H9 (cell line): ENCODE results near the gene SPRYD4. TPM values are rescaled to one million over a fixed set of nuclear protein-coding genes. Genes with fewer than 3 reads are reported as not detected.

ENCODE experiments used
- DNase-seq: peaks from one replicate; pipeline ENCODE4 v3.0.0-alpha.2; 2017
- H2AFZ ChIP-seq: one replicate; pipeline ENCODE4 v1.6.1; 2013; ENCODE audit warnings: mild to moderate bottlenecking, low read length, control low read depth, moderate library complexity
- H2AK5ac ChIP-seq: 2 replicates; pipeline ENCODE4 v1.6.1; 2013; ENCODE audit warnings: low read length, control low read depth, mixed read lengths; ENCODE audit not compliant: insufficient read length
- H2BK120ac ChIP-seq: one replicate; pipeline ENCODE4 v1.6.1; 2013; ENCODE audit warnings: low read depth, mild to moderate bottlenecking, low read length, control low read depth, inconsistent platforms; ENCODE audit not compliant: poor library complexity, severe bottlenecking
- H2BK12ac ChIP-seq: 2 replicates; pipeline ENCODE4 v1.6.1; 2013; ENCODE audit warnings: low read length, control low read depth, mixed read lengths, low read depth; ENCODE audit not compliant: insufficient read length
- H2BK15ac ChIP-seq: 2 replicates; pipeline ENCODE4 v1.6.1; 2013; ENCODE audit warnings: low read depth, low read length, control low read depth
- H2BK20ac ChIP-seq: one replicate; pipeline ENCODE4 v1.6.1; 2013; ENCODE audit warnings: low read depth, mild to moderate bottlenecking, low read length, control low read depth, inconsistent platforms; ENCODE audit not compliant: poor library complexity, severe bottlenecking
- H2BK5ac ChIP-seq: 2 replicates; pipeline ENCODE4 v1.6.1; 2013; ENCODE audit warnings: low read length, control low read depth, mixed read lengths; ENCODE audit not compliant: insufficient read length
- H3K14ac ChIP-seq: 2 replicates; pipeline ENCODE4 v1.6.1; 2013; ENCODE audit warnings: low read length, control low read depth; ENCODE audit not compliant: insufficient read depth
- H3K18ac ChIP-seq: 2 replicates; pipeline ENCODE4 v1.6.1; 2013; ENCODE audit warnings: low read depth, mild to moderate bottlenecking, mixed read lengths, low read length, control low read depth; ENCODE audit not compliant: insufficient read length
- H3K23ac ChIP-seq: 2 replicates; pipeline ENCODE4 v1.6.1; 2013; ENCODE audit warnings: low read length, control low read depth, mixed read lengths, low read depth; ENCODE audit not compliant: insufficient read length
- H3K23me2 ChIP-seq: 2 replicates; pipeline ENCODE4 v1.6.1; 2013; ENCODE audit warnings: low read depth, mild to moderate bottlenecking, mixed read lengths, low read length, control low read depth; ENCODE audit not compliant: insufficient read length, poor library complexity, severe bottlenecking
- H3K27ac ChIP-seq: 2 replicates; pipeline ENCODE4 v1.5.1; 2013; ENCODE audit warnings: low read length, control low read depth, mixed read lengths, low read depth; ENCODE audit not compliant: insufficient read length
- H3K27me3 ChIP-seq: 2 replicates; pipeline ENCODE4 v1.6.1; 2013; ENCODE audit warnings: low read length, control low read depth, inconsistent platforms; ENCODE audit not compliant: insufficient read depth
- H3K4ac ChIP-seq: 2 replicates; pipeline ENCODE4 v1.6.1; 2013; ENCODE audit warnings: low read depth, mild to moderate bottlenecking, control low read depth, inconsistent platforms, low read length, moderate library complexity
- H3K4me1 ChIP-seq: 2 replicates; pipeline ENCODE4 v1.6.1; 2013; ENCODE audit warnings: low read length, control low read depth, inconsistent platforms; ENCODE audit not compliant: insufficient read depth
- H3K4me2 ChIP-seq: 2 replicates; pipeline ENCODE4 v1.6.1; 2013; ENCODE audit warnings: low read length, control low read depth, mixed read lengths; ENCODE audit not compliant: insufficient read length, insufficient read depth
- H3K56ac ChIP-seq: 2 replicates; pipeline ENCODE4 v1.6.1; 2013; ENCODE audit warnings: low read depth, mild to moderate bottlenecking, mixed read lengths, low read length, control low read depth; ENCODE audit not compliant: insufficient read length
- H3K79me1 ChIP-seq: 2 replicates; pipeline ENCODE4 v1.6.1; 2013; ENCODE audit warnings: low read depth, mild to moderate bottlenecking, moderate library complexity, low read length, control low read depth, inconsistent platforms; ENCODE audit not compliant: insufficient read depth, poor library complexity, severe bottlenecking
- H3K79me2 ChIP-seq: 2 replicates; pipeline ENCODE4 v1.6.1; 2013; ENCODE audit warnings: low read length, control low read depth, inconsistent platforms; ENCODE audit not compliant: insufficient read depth
- H3K9ac ChIP-seq: 2 replicates; pipeline ENCODE4 v1.6.1; 2013; ENCODE audit warnings: low read length, control low read depth, mixed read lengths; ENCODE audit not compliant: insufficient read length; ENCODE audit errors: extremely low read depth
- H3K9me3 ChIP-seq: one replicate; pipeline ENCODE4 v1.6.1; 2013; ENCODE audit warnings: low read depth, low read length, inconsistent platforms; ENCODE audit not compliant: control insufficient read depth
- H3T11ph ChIP-seq: one replicate; pipeline ENCODE4 v1.6.1; 2013; ENCODE audit warnings: mild to moderate bottlenecking, low read length, control low read depth, inconsistent platforms
- H4K20me1 ChIP-seq: one replicate; pipeline ENCODE4 v1.6.1; 2013; ENCODE audit not compliant: control insufficient read depth, insufficient read length, insufficient read depth
- H4K5ac ChIP-seq: 2 replicates; pipeline ENCODE4 v1.6.1; 2013; ENCODE audit warnings: low read depth, mild to moderate bottlenecking, mixed read lengths, low read length, control low read depth; ENCODE audit not compliant: insufficient read length
- H4K8ac ChIP-seq: replicated peaks from 2 replicates; pipeline ENCODE4 v1.6.1; 2013; ENCODE audit warnings: low read length, control low read depth, mixed read lengths, low read depth; ENCODE audit not compliant: insufficient read length
- H4K91ac ChIP-seq: 2 replicates; pipeline ENCODE4 v1.6.1; 2013; ENCODE audit warnings: low read depth, mild to moderate bottlenecking, moderate library complexity, mixed read lengths, low read length, control low read depth; ENCODE audit not compliant: insufficient read length
- H3K27ac Mint-ChIP-seq, 3 experiments: 2 replicates in 2 of 3; 3 replicates in 1 of 3; pipeline ENCODE4 v1.8.0; 2020 to 2021; ENCODE audit warnings: mixed read lengths in 3 of 3, mild to moderate bottlenecking in 1 of 3, moderate library complexity in 1 of 3
- H3K27me3 Mint-ChIP-seq: 2 replicates; pipeline ENCODE4 v1.8.0; 2021; ENCODE audit warnings: low read depth, mild to moderate bottlenecking, moderate library complexity, mixed read lengths
- H3K36me3 Mint-ChIP-seq, 3 experiments: 2 replicates in 2 of 3; 3 replicates in 1 of 3; pipeline ENCODE4 v1.8.0; 2020 to 2021; ENCODE audit warnings: low read depth in 3 of 3, mixed read lengths in 3 of 3; ENCODE audit not compliant: insufficient read depth in 1 of 3
- H3K4me1 Mint-ChIP-seq, 2 experiments: 2 replicates each; pipeline ENCODE4 v1.8.0; 2020; ENCODE audit warnings: mixed read lengths in 2 of 2
- H3K4me3 Mint-ChIP-seq, 2 experiments: 2 replicates in 1 of 2; 3 replicates in 1 of 2; pipeline ENCODE4 v1.8.0; 2020 to 2021; ENCODE audit warnings: mild to moderate bottlenecking in 2 of 2, mixed read lengths in 2 of 2, moderate library complexity in 1 of 2
- H3K9me3 Mint-ChIP-seq, 2 experiments: 2 replicates in 1 of 2; 3 replicates in 1 of 2; pipeline ENCODE4 v1.8.0; 2020; ENCODE audit warnings: mild to moderate bottlenecking in 2 of 2, mixed read lengths in 2 of 2, moderate library complexity in 1 of 2
- CTCF ChIP-seq: fragments of 200-600 bp; sonication (generic); conservative IDR thresholded peaks from 3 replicates; pipeline ENCODE4 v1.8.0; 2021; ENCODE audit warnings: antibody characterized with exemption, mild to moderate bottlenecking
- total RNA-seq: library from RNA; stranded (reverse); gene quantifications from 2 replicates; pipeline ENCODE4 v1.2.1, GENCODE V29; 2021

Gene SPRYD4
- total RNA-seq, 1 experiment from 2014 or later = 4.9 TPM

GRCh38 chr12:56462565-56462964 lies 5.8 kb upstream of the SPRYD4 start:
- no peak overlapping the region for H3K18ac ChIP-seq
- no peak overlapping the region for H3K56ac ChIP-seq

More at GRCh38 chr12:56462565-56462964, 5.8 kb upstream of the SPRYD4 start:
- H3K27me3 Mint-ChIP-seq = no peaks in the 10 kb centered on the region
- H4K5ac ChIP-seq = no peak overlapping the region
- peaks cover 19 to 26% of the 10 kb centered on the region in 2 experiments for H3K4me1 Mint-ChIP-seq
- no peaks in the 10 kb centered on the region for H3K4me1 ChIP-seq
- no peak overlapping the region for H2BK5ac ChIP-seq
- no peak overlapping the region for H3K4ac ChIP-seq
- H3K14ac ChIP-seq = no peak overlapping the region
- no peak overlapping the region for H2BK12ac ChIP-seq
- no peak overlapping the region for H2AFZ ChIP-seq
- no peaks in the 10 kb centered on the region for H3K79me2 ChIP-seq
- no peak overlapping the region for H4K91ac ChIP-seq
- no peak overlapping the region for H2BK120ac ChIP-seq
- no peak overlapping the region for H2BK20ac ChIP-seq
- no peaks in the 10 kb centered on the region for H4K20me1 ChIP-seq
- no peak overlapping the region for H3K9ac ChIP-seq
- H3K27ac Mint-ChIP-seq = peak overlapping the region in 1 of 3 experiments; percentile 44; a peak in 3 of 7 replicates
- no peak overlapping the region for H4K8ac ChIP-seq
- H3K27me3 ChIP-seq = no peaks in the 10 kb centered on the region
- H3K23me2 ChIP-seq = no peaks in the 10 kb centered on the region
- no peak overlapping the region for H3K23ac ChIP-seq
- H2BK15ac ChIP-seq = no peak overlapping the region
- no peak overlapping the region for H3T11ph ChIP-seq
- TF ChIP-seq CTCF = no peak
- no peaks in the 10 kb centered on the region for H3K9me3 ChIP-seq
- H3K4me3 Mint-ChIP-seq = no peak overlapping the region
- no peaks in the 10 kb centered on the region for H3K9me3 Mint-ChIP-seq
- peak; percentile 50 for DNase-seq
- no peak overlapping the region for H3K27ac ChIP-seq
- H3K4me2 ChIP-seq = no peak overlapping the region
- H3K79me1 ChIP-seq = no peaks in the 10 kb centered on the region
- no peak overlapping the region for H2AK5ac ChIP-seq
- no peaks in the 10 kb centered on the region for H3K36me3 Mint-ChIP-seq
